Measurements from ENCODE around the gene EEPD1.

EEPD1 gene

GRCh38 chr7:36157527-36158320, 4.7 kb downstream of the EEPD1 start:
- no peak for DNase-seq (ENCODE audit: low read depth)

- DNase-seq (ENCODE audit: low read depth) = no peak
Measured at GRCh38 chr7:36158321-36158605, 5.2 kb downstream of the EEPD1 start.

GRCh38 chr7:36159618-36160017, 6.6 kb downstream of the EEPD1 start:
- no peak for DNase-seq (ENCODE audit: low read depth)

GRCh38 chr7:36160313-36160712, 7.3 kb downstream of the EEPD1 start:
- DNase-seq (ENCODE audit: low read depth) = no peak

- no peak for DNase-seq (ENCODE audit: low read depth)
Measured at GRCh38 chr7:36161996-36162395, 8.9 kb downstream of the EEPD1 start.

GRCh38 chr7:36165059-36165458, 12.0 kb downstream of the EEPD1 start:
- DNase-seq (ENCODE audit: low read depth) = no peak

- no peak for DNase-seq (ENCODE audit: low read depth)
Measured at GRCh38 chr7:36165802-36166201, 12.7 kb downstream of the EEPD1 start.

GRCh38 chr7:36167403-36168050, 14.5 kb downstream of the EEPD1 start:
- DNase-seq (ENCODE audit: low read depth) = no peak

- no peak for DNase-seq (ENCODE audit: low read depth)
Measured at GRCh38 chr7:36171503-36171902, 18.4 kb downstream of the EEPD1 start.

GRCh38 chr7:36175886-36176285, 22.8 kb downstream of the EEPD1 start:
- no peak for DNase-seq (ENCODE audit: low read depth)

GRCh38 chr7:36176697-36177096, 23.6 kb downstream of the EEPD1 start:
- no peak for DNase-seq (ENCODE audit: low read depth)

GRCh38 chr7:36180121-36180520, 27.1 kb downstream of the EEPD1 start:
- DNase-seq (ENCODE audit: low read depth) = no peak

GRCh38 chr7:36181668-36182067, 28.6 kb downstream of the EEPD1 start:
- DNase-seq (ENCODE audit: low read depth) = no peak

- no peak for DNase-seq (ENCODE audit: low read depth)
Measured at GRCh38 chr7:36182854-36183604, 30.0 kb downstream of the EEPD1 start.

GRCh38 chr7:36185092-36185491, 32.0 kb downstream of the EEPD1 start:
- DNase-seq (ENCODE audit: low read depth) = no peak

- no peak for DNase-seq (ENCODE audit: low read depth)
Measured at GRCh38 chr7:36185756-36186155, 32.7 kb downstream of the EEPD1 start.

- no peak for DNase-seq (ENCODE audit: low read depth)
Measured at GRCh38 chr7:36186359-36187121, 33.5 kb downstream of the EEPD1 start.

- no peak for DNase-seq (ENCODE audit: low read depth)
Measured at GRCh38 chr7:36188266-36188665, 35.2 kb downstream of the EEPD1 start.

- DNase-seq (ENCODE audit: low read depth) = no peak
Measured at GRCh38 chr7:36188906-36189305, 35.9 kb downstream of the EEPD1 start.

GRCh38 chr7:36190447-36191291, 37.6 kb downstream of the EEPD1 start:
- no peak for DNase-seq (ENCODE audit: low read depth)

GRCh38 chr7:36191292-36191920, 38.4 kb downstream of the EEPD1 start:
- no peak for DNase-seq (ENCODE audit: low read depth)
